Measurements from ENCODE around the gene IL22RA1. TPM values are rescaled to one million over a fixed set of nuclear protein-coding genes. Genes with fewer than 3 reads are reported as not detected.

IL22RA1 gene
- total and polyA plus RNA-seq, 10 of the 15 experiments (the other 5 are each of a cell fraction or from before 2014, with no cell fraction given), result not detected

- ChIA-PET RAD21 (ENCODE audit: unreplicated experiment) (no interaction called here), POLR2A (no interaction called here), CTCF (no interaction called here), SMC1A (ENCODE audit: uncharacterized antibody, unreplicated experiment) (no interaction called here)
- no peaks in the 10 kb centered on the region; the same call in 1 of the 2 replicates for H3K4me1 ChIP-seq (ENCODE audit: control insufficient read depth, insufficient read depth, low read length)
- BruUV-seq (replicated peaks), result no TSS peak
- H3K4me3 ChIP-seq, result no peak overlapping the region
- 37% methylated on average over 7 of the region's 7 CpGs for WGBS (ENCODE audit: insufficient coverage, insufficient replicate concordance, low lambda C conversion rate, missing lambda C conversion rate)
- H4K20me1 ChIP-seq (ENCODE audit: control insufficient read depth, insufficient read depth), result no peaks in the 10 kb centered on the region
- intact Hi-C loops (cut with micrococcal nuclease; ENCODE audit: unreplicated experiment) (no loop called here), in situ Hi-C loops (cut with MboI) (no loop called here)
- no peak for FAIRE-seq
- H3K36me3 ChIP-seq (ENCODE audit: control insufficient read depth in 2 of 2, insufficient read depth in 2 of 2, low read length in 1 of 2), result no peaks in the 10 kb centered on the region
- DNase-seq (ENCODE audit: low read depth, low spot score), result no peak
- no peak for TF ChIP-seq NFXL1 (IDR thresholded peaks at IDR 0.05; ENCODE audit: borderline replicate concordance)
- no peak for TF ChIP-seq NR2C1 (IDR thresholded peaks at IDR 0.05)
- no peak for TF ChIP-seq MEF2B (IDR thresholded peaks at IDR 0.05; ENCODE audit: partially characterized antibody, poor library complexity, severe bottlenecking)
- no peak for TF ChIP-seq STAT3 (IDR thresholded peaks at IDR 0.05; ENCODE audit: low read depth, low read length)
- no peak for TF ChIP-seq MTA2 (IDR thresholded peaks at IDR 0.05; ENCODE audit: low read depth)
- TF ChIP-seq HDAC2 (IDR thresholded peaks at IDR 0.05), result no peak
- no peak for TF ChIP-seq PAX8 (IDR thresholded peaks at IDR 0.05)
- no peak for TF ChIP-seq NKRF (conservative IDR thresholded peaks at IDR 0.05)
- TF ChIP-seq CBFB (IDR thresholded peaks at IDR 0.05; ENCODE audit: low read depth), result no peak
- TF ChIP-seq REST (IDR thresholded peaks at IDR 0.05; ENCODE audit: low read depth, low read length), result no peak
- no peak for TF ChIP-seq ZNF622 (IDR thresholded peaks at IDR 0.05)
- no peak for TF ChIP-seq PML (IDR thresholded peaks at IDR 0.05; ENCODE audit: low read length)
- TF ChIP-seq SREBF1 (IDR thresholded peaks at IDR 0.05; ENCODE audit: low read length), result no peak
- TF ChIP-seq ZBTB33 (IDR thresholded peaks at IDR 0.05), result no peak
- no peak for TF ChIP-seq ASH2L (IDR thresholded peaks at IDR 0.05; ENCODE audit: borderline replicate concordance, low read depth)
- no peak for TF ChIP-seq HSF1 (IDR thresholded peaks at IDR 0.05; ENCODE audit: low read depth, low read length)
- no peak for TF ChIP-seq GATAD2B (conservative IDR thresholded peaks at IDR 0.05; ENCODE audit: low read depth)
- no peak overlapping the region for H3K9ac ChIP-seq (ENCODE audit: control insufficient read depth, insufficient read depth, low read length)
- no peak for ATAC-seq
- no peak overlapping the region for H3K4me2 ChIP-seq (ENCODE audit: control insufficient read depth, insufficient read depth)
- H2AFZ ChIP-seq (ENCODE audit: control insufficient read depth, low read depth, low read length), result no peak overlapping the region
- H3K9me3 ChIP-seq (replicated peaks; ENCODE audit: control insufficient read depth, insufficient read depth, low read length), result no peaks in the 10 kb centered on the region
- H3K79me2 ChIP-seq (ENCODE audit: control insufficient read depth, insufficient read depth, low read length), result no peaks in the 10 kb centered on the region
- no peak overlapping the region for H3K27ac ChIP-seq (ENCODE audit: control insufficient read depth, insufficient read depth)
- peaks cover 0 to 3% of the 10 kb centered on the region in 2 experiments; a peak in 2 of 4 replicates for H3K27me3 ChIP-seq (replicated peaks in 1 of 2; ENCODE audit: control insufficient read depth in 2 of 2, insufficient read depth in 2 of 2, low read length in 1 of 2)
These were observed 20.2 kb downstream of the IL22RA1 start for GRCh38 chr1:24122776-24123175.
